ENCODE results near the gene CPN2. TPM values are rescaled to one million over a fixed set of nuclear protein-coding genes. Genes with fewer than 3 reads are reported as not detected.

The CPN2 gene
- polyA plus RNA-seq, 1 donor from 2014 or later = not detected

- H3K4me3 ChIP-seq (ENCODE audit: low read length) = no peak overlapping the region
- TF ChIP-seq TAF1 (IDR thresholded peaks at IDR 0.05; ENCODE audit: low read depth) (no peak), MXI1 (conservative IDR thresholded peaks at IDR 0.05; ENCODE audit: poor library complexity, severe bottlenecking) (no peak), EP300 (conservative IDR thresholded peaks at IDR 0.05; ENCODE audit: poor library complexity, severe bottlenecking) (no peak), EZH2 (IDR thresholded peaks at IDR 0.05; ENCODE audit: borderline replicate concordance, insufficient read depth, low read length, poor library complexity, severe bottlenecking) (no peak), POLR2AphosphoS5 (IDR thresholded peaks at IDR 0.05) (no peak), SMC3 (conservative IDR thresholded peaks at IDR 0.05; ENCODE audit: poor library complexity) (no peak), RAD21 (conservative IDR thresholded peaks at IDR 0.05) (no peak), REST (IDR thresholded peaks at IDR 0.05; ENCODE audit: borderline replicate concordance) (no peak)
- TF ChIP-seq, protein P1, sequence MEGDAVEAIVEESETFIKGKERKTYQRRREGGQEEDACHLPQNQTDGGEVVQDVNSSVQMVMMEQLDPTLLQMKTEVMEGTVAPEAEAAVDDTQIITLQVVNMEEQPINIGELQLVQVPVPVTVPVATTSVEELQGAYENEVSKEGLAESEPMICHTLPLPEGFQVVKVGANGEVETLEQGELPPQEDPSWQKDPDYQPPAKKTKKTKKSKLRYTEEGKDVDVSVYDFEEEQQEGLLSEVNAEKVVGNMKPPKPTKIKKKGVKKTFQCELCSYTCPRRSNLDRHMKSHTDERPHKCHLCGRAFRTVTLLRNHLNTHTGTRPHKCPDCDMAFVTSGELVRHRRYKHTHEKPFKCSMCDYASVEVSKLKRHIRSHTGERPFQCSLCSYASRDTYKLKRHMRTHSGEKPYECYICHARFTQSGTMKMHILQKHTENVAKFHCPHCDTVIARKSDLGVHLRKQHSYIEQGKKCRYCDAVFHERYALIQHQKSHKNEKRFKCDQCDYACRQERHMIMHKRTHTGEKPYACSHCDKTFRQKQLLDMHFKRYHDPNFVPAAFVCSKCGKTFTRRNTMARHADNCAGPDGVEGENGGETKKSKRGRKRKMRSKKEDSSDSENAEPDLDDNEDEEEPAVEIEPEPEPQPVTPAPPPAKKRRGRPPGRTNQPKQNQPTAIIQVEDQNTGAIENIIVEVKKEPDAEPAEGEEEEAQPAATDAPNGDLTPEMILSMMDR (IDR thresholded peaks at IDR 0.05; ENCODE audit: poor library complexity, severe bottlenecking) = no peak
- H3K27ac ChIP-seq (ENCODE audit: low read length) = no peak overlapping the region
Measured at GRCh38 chr3:194324823-194325327, 26.3 kb downstream of the CPN2 start.

GRCh38 chr3:194323785-194324735, 27.1 kb downstream of the CPN2 start:
- Histone ChIP-seq H4K20me1 (ENCODE audit: insufficient read depth) (no peaks in the 10 kb centered on the region), H3K4me2 (ENCODE audit: low read length) (no peak overlapping the region), H3K9me3 (ENCODE audit: low read length) (no peaks in the 10 kb centered on the region), H3F3A (ENCODE audit: insufficient read depth, low read length, poor library complexity, severe bottlenecking) (no peaks in the 10 kb centered on the region), H3K27ac (ENCODE audit: low read length) (no peak overlapping the region), H3K27me3 (ENCODE audit: insufficient read depth, low read depth, low read length) (no peaks in the 10 kb centered on the region), H3K9ac (ENCODE audit: low read length) (no peak overlapping the region), H3K36me3 (ENCODE audit: insufficient read depth, low read length) (no peaks in the 10 kb centered on the region), H2AFZ (ENCODE audit: low read depth, low read length) (no peak overlapping the region), H3K4me3 (ENCODE audit: low read length) (no peak overlapping the region), H3K79me2 (replicated peaks; ENCODE audit: insufficient read depth, low read length) (no peaks in the 10 kb centered on the region), H3K9me2 (ENCODE audit: insufficient read depth, low read length) (no peaks in the 10 kb centered on the region)
- TF ChIP-seq POLR2AphosphoS5 (IDR thresholded peaks at IDR 0.05) (no peak), EP300 (conservative IDR thresholded peaks at IDR 0.05; ENCODE audit: poor library complexity, severe bottlenecking) (no peak), EZH2 (IDR thresholded peaks at IDR 0.05; ENCODE audit: borderline replicate concordance, insufficient read depth, low read length, poor library complexity, severe bottlenecking) (no peak), MXI1 (conservative IDR thresholded peaks at IDR 0.05; ENCODE audit: poor library complexity, severe bottlenecking) (no peak), SMC3 (conservative IDR thresholded peaks at IDR 0.05; ENCODE audit: poor library complexity) (no peak), TAF1 (IDR thresholded peaks at IDR 0.05; ENCODE audit: low read depth) (no peak), RAD21 (conservative IDR thresholded peaks at IDR 0.05) (no peak), REST (IDR thresholded peaks at IDR 0.05; ENCODE audit: borderline replicate concordance) (no peak)
- TF ChIP-seq, protein P1 (IDR thresholded peaks at IDR 0.05; ENCODE audit: poor library complexity, severe bottlenecking) = no peak

More at GRCh38 chr3:194324823-194325327, 26.3 kb downstream of the CPN2 start:
- Histone ChIP-seq H3K36me3 (ENCODE audit: insufficient read depth, low read length) (no peaks in the 10 kb centered on the region), H3K79me2 (replicated peaks; ENCODE audit: insufficient read depth, low read length) (no peaks in the 10 kb centered on the region), H3K4me2 (ENCODE audit: low read length) (no peak overlapping the region), H3K27me3 (ENCODE audit: insufficient read depth, low read depth, low read length) (no peaks in the 10 kb centered on the region), H3K9me2 (ENCODE audit: insufficient read depth, low read length) (no peaks in the 10 kb centered on the region), H4K20me1 (ENCODE audit: insufficient read depth) (no peaks in the 10 kb centered on the region), H3K9ac (ENCODE audit: low read length) (no peak overlapping the region), H3K9me3 (ENCODE audit: low read length) (no peaks in the 10 kb centered on the region), H2AFZ (ENCODE audit: low read depth, low read length) (no peak overlapping the region), H3F3A (ENCODE audit: insufficient read depth, low read length, poor library complexity, severe bottlenecking) (no peaks in the 10 kb centered on the region)
